ENCODE data around the gene SLC16A1. TPM values are rescaled to one million over a fixed set of nuclear protein-coding genes. Genes with fewer than 3 reads are reported as not detected.

SLC16A1 gene
- total RNA-seq, 2 experiments from 2014 or later, result 84.7 to 86.1 TPM

DNA sequence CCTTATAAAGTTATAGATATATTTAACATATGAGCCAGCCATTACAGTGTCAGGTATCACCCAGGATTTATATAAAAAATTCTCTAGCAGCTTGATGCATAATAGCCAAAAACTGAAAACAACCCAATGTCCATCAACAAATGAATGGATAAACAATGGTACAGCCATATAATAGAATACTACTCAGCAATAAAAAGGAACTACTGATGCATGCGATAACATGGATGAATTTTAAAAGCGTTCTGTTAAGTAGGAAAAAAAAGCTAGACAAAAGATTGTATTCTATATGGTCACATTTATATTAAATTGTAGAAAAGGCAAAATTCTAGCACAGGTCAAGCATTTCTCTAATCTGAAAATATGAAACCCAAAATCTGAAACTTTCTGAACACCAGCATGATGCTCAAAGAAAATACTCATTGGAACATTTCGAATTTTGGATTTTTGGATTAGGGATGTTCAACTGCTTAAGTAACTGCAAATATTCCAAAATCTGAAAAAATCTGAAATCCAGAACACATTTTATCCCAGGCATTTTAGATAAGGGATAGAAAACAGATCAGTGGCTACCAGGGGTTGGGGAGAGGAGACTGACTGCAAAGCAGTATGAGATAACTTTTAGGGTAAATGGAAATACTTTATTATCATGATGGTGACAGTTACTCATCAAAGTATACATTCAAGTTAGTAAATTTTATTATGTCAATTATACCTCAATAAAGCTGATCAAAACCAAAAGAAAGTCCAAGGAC, 22.0 kb downstream of the SLC16A1 start:
- ChIA-PET CTCF (no interaction called here), POLR2A (interaction anchor here (0.6 kb wide), 1 partner anchor 270 kb away, joined by 3 read pairs; no protein-coding TSS in a partner anchor)

DNA sequence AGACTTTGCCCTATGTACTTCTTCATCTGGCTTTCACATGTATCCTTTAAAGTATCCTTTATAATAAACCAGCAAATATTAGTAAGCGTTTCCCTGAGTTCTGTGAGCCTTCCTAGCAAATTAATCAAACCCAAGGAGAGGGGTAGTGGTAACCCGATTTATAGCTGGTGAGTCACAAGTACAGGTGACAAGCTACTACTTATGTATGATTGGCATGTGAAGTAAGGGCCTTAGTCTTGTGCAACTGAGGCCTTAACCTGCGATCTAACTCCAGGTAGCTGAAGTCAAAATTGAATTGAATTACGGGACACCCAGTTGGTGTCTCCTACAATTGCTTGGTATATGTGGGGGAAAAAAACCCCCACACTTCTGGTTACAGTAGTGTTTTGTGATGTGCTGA, 26.0 kb downstream of the SLC16A1 start:
- POLR2A ChIA-PET, result interaction anchor here (0.5 kb wide), 1 partner anchor 71 kb away, joined by 4 read pairs; no protein-coding TSS in a partner anchor
- CTCF ChIA-PET, result interaction anchor here (0.7 to 1.2 kb wide), 4 partner anchors 143 to 1777 kb away, joined by 3 to 4 read pairs (median 4); partner anchors contain the start of gene LRIG2

DNA sequence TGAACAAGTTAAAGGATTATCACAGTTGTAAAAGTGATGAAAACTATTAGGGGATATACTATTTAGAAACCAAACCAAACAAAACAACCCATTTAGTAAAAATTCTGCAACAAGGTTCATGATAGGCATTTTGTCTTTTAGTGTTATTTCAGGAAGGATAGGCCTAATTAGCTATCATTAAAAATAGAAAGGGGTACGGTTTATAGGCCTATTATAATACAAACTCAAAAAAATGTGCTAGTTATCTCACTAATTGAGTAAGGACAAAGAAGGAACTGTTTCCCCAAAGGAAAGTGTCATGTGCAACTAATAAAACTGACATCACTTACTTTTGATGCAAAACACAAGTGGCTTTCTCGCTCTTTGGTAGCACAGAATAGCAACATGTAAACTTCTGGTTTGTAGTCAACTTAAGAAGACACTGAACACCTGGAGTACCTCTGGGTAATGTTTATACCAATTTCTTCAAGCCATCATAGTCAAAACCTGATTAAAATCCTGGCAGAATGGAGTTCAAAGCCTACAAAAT, 28.5 kb downstream of the SLC16A1 start:
- POLR2A ChIA-PET, result no interaction called here
- CTCF ChIA-PET, result no interaction called here

DNA sequence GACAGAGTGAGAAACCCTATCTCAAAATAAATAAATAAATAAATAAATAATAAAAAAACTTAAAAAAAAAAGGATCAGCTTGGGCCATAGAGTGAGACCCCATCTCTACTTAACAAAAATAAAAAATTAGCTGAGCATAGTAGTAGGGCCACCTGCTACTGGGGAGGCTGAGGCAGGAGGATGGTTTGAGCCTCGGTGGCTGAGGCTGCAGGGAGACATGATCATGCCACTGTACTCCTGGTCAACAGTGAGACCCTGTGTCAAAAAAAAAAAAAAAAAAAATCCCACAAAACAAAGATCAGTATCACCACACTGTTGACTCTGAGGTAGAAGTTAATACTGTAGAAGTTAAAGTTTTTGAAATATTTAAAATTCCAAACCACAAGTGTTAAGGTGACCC, 29.1 kb downstream of the SLC16A1 start:
- ChIA-PET POLR2A (no interaction called here), CTCF (no interaction called here)

DNA sequence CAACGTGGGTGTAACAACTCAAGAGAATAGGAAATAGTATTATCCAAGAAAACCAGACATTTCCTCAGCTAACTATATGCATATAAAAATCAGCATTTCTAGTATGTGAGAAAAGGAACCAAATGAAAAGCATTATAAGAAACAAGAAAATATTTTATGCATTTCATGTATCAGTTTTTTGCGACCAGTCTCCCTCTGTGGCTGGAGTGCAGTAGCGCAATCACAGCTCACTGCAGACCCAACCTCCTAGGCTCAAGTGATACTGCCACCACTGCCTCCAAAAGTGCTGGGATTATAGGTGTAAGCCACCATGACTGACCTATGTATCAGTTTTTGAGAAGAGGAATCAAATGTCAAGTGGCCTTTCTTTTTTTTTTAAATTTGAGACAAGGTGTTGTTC, 31.0 kb downstream of the SLC16A1 start:
- CTCF ChIA-PET, result no interaction called here
- POLR2A ChIA-PET, result no interaction called here

DNA sequence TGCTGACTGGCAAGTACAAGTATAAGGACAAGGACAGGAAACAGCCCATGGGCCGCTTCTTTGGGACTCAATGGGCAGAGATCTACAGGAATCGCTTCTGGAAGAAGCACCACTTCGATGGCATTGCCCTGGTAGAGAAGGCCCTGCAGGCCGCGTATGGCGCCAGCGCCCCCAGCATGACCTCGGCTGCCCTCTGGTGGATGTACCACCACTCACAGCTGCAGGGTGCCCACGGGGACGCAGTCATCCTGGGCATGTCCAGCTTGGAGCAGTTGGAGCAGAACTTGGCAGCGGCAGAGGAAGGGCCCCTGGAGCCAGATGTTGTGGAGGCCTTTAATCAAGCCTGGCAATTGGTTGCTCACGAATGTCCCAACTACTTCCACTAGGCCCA, 32.0 kb downstream of the SLC16A1 start:
- CTCF ChIA-PET, result no interaction called here
- POLR2A ChIA-PET, result no interaction called here

DNA sequence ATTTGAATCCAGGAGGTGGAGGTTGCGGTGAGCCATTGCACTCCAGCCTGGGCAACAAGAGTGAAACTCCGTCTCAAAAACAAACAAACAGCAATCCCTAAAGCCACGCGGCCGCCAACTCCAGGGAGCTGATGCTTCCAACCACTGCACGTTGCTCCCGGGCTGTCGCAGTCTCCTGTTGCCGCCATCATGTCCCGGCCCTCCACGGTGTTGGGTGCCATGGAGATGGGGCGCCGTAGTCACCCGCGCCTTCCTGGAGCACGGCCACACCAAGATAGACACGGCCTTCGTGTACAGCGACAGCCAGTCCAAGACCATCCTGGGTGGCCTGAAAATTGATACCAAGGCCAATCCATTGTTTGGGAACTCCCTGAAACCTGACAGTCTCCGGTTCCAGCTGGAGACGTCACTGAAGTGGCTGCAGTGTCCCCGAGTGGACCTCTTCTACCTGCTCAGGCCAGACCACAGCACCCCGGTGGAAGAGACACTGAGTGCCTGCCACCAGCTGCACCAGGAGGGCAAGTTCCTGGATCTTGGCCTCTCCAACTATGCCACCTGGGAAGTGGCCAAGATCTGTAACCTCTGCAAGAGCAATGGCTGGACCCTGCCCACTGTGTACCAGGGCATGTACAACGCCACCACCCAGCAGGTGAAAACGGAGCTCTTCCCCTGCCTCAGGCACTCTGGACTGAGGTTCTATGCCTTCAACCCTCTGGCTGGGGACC, 32.6 kb downstream of the SLC16A1 start:
- ChIA-PET POLR2A (no interaction called here), CTCF (no interaction called here)

DNA sequence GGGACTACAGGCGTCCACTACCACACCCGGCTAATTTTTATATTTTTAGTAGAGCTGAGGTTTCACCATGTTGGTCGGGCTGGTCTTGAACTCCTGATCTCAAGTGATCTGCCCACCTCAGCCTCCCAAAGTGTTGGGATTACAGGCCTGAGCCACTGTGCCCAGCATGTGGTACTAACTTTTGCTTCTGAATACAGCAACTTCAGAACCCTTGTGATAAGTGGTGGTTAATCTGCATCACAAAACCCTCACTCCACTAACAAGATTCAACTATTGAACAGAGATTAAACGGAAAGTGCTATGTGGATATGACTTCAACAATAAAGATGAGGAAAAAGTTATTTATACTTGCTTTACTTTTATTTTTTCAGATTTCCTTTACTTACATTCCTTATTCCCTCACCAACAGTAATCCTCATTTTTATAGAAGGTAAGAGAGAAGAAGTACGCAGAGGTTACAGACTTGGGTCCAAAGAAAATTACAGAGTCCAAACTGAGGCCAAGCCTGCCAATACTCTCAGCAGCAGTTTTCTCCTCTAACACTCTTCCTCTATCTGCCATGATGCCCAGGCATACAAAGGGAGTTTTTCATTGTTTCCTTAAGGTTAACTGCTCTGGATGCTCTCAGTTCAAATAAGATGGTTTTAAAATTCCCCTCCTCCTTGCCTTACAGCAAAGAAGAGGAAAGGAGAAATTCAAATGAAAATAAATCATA, 44.3 kb downstream of the SLC16A1 start:
- ChIA-PET POLR2A (no interaction called here), CTCF (interaction anchor here (0.6 kb wide), 1 partner anchor 379 kb away, joined by 4 read pairs; no protein-coding TSS in a partner anchor)

DNA sequence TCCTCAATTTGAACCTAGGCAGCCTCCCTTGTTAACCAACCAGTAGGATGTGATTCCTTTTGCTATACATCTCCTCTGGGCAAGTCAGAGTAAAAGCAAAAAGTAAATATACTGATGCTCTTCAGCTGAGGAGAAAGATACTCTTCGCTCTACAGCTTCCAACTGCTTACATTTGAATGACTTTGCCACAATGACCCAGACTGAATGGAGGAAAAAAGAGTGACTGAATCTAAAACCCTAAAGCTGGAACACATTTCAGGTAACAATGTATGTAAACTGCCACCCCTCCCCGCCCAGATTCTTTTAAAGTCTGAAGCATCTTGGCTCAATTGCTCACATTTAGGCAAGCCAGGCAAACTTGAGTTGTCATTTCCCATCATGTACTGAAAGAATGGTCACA, 46.1 kb downstream of the SLC16A1 start:
- POLR2A ChIA-PET, result no interaction called here
- CTCF ChIA-PET, result no interaction called here

DNA sequence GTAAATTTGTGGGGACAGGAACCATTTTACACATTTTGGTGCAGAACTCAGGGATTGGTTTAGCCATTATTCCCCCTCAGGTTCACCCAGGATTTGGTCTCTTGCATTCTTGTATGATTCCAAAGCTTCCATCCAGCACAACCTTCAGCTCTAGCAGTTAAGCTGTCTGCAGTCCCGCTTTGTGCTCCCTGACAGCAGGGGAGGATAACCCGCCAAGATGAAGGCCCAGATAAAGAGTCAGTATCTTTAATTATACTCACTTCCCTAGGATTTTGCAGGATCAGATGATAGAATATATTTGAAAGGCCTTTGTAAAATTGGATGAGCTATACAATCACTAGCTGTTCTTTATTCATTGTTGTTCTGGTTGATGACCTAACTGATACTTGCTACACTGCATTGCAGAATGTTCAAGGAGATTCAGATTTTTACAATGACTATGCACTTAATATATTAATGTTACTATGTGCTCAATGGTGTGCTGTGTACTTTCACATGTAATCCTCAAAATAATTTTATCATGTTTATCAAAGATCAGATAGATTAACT, 49.8 kb downstream of the SLC16A1 start:
- POLR2A ChIA-PET, result no interaction called here
- CTCF ChIA-PET, result interaction anchor here (2.1 kb wide), 1 partner anchor 166 kb away, joined by 4 read pairs; the partner anchor contains the start of gene LRIG2

DNA sequence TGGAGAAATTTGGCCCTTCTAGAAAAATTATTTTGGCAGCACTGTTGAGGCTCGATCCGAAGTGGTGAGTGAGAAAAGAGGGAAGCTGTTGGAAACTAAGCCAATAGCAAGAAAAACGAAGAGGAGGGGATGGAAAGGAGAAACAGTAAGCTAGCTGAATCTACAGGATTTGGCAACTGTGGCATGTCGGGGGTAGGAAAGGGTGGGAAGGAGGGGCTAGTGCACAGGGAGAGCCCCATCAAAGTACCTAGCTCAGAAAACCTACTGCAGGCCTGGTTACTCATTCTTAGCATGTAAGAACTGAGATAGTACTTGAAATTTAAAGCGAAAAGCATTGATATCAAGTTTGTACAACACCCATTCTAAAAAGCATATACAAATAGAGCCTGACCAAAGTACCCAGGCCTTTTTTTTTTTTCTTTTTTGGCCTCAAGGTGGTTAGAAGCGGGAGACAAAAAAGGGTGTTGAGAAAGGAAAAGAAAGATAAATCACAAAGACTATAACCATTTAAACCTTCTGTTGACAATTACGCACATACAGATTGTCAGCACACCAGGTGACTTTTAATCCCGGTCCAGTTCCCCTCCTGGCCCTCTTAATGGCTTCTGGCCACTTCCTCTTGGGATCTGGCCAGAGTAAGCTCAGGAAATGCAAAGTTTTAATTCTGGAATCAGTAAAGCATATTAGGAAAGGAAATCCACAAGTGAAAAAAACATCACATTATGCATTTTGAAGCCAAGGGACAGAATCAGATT, 50.4 kb downstream of the SLC16A1 start:
- POLR2A ChIA-PET, result no interaction called here

DNA sequence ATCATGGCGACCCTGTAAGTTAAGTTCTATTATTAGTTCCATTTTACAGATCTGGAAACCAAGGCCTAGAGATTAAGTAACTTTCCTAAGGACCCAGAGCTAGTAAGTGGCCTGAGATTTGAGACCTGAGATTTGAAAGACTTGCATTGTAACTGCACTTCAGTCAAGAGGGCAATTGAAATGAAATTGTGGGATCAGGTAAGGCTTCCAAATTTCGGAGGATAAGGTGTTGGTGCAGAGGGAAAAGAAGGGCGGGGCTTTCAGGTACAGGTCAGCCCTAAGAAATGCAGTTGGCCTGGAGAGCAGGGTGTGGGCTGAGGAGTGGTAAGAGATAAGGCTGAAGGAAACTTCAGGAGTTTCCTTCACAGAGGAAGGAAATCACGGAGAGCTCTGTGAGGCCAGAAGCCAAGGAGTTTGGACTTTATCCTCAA, 51.1 kb downstream of the SLC16A1 start:
- ChIA-PET CTCF (no interaction called here), POLR2A (no interaction called here)

More for the DNA sequence above, 50.4 kb downstream of the SLC16A1 start:
- CTCF ChIA-PET, result interaction anchor here (2.1 kb wide), 1 partner anchor 167 kb away, joined by 4 read pairs; the partner anchor contains the start of gene LRIG2

DNA sequence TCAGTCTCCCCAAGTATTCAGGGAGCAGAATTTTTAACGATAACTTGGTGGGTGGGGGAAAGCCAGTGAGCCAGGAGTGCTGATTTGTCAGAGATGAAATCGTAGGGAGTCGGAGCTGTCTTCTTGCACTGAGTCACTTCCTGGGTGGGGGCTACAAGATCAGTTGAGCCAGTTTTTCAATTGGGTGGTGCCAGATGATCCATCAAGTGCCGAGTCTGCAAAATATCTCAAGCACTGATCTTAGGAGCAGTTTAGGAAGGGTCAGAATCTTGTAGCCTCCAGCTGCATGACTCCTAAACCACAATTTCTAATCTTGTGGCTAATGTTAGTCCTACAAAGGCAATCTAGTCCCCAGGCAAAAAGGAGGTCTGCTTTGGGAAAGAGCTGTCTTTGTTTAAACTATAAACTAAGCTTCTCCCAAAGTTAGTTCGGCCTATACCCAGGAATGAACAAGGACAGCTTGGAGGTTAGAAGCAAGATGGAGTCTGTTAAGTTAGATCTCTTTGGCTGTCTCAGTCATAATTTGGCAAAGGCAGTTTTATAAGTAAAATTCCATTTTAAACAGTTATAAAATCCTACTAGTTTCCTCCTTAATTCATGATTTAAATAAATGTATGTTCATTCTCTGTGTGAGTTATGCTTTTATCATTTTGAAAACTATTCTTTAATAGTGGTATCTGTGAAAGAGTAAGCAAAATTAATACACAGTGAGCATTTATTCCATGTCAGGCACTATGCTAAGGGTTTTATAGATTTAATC, 51.7 kb downstream of the SLC16A1 start:
- ChIA-PET POLR2A (no interaction called here), CTCF (interaction anchor here (0.6 kb wide), 2 partner anchors 96 to 354 kb away, joined by 3 read pairs; no protein-coding TSS in a partner anchor)

DNA sequence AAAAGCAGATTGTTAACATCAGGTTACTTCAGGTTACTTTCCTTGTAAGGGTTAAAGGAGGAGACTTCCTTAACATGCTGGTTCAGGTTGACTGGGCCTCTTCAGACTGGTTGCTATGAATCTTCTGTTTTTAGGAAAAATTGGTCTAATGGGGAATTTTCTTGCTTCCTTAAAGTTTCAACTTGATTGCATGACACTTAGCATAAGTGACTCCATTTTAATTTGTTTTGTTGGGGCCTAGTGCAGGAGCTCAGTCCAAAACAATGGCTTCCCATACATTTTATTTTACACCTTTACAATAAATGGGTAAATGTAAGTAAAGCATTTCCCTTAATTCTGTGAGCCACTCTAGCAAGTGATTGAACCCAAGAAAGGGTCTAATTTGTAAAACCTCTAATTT, 53.8 kb downstream of the SLC16A1 start:
- ChIA-PET POLR2A (interaction anchor here (0.7 kb wide), 1 partner anchor 90 kb away, joined by 10 read pairs; no protein-coding TSS in a partner anchor), CTCF (no interaction called here)

DNA sequence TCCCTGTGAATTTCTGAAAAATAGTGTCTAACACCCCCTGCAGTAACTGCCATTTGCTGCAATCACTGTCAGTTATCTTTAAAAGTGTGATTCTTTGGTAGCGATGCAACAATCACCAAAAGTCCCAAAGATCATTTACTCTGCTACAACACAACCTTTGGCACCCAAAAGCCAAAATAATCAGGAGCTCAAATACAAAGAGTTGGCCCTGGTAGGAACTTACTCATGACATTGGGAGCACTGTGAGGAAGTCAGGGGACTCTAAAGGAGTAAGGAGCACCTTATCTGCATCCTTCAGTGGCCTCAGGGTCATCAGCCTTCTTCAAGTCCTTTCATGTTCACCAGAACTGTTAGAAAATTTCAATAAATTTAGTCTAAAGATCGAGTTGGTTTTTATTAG, 54.6 kb downstream of the SLC16A1 start:
- ChIA-PET CTCF (no interaction called here), POLR2A (no interaction called here)

DNA sequence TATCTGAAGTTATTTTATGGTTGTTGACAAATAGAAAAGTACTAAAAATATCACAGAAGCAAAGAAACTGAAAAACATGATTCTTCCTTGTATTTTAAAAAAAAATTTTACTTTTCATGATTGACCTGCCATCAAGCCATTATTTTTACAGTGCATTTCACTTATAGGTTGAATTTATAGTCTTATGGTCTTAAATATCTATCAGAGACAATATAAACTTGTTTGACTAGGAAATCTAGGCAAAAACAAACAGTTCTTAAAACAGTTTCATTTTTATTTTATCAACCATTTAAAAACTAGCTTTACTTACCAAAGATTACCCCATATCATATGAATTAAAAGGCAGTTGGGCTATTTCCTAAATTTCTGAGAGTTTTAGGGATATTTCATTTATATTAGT, 59.2 kb downstream of the SLC16A1 start:
- CTCF ChIA-PET, result interaction anchor here (0.5 kb wide), 1 partner anchor 514 kb away, joined by 5 read pairs; no protein-coding TSS in a partner anchor
- POLR2A ChIA-PET, result no interaction called here

DNA sequence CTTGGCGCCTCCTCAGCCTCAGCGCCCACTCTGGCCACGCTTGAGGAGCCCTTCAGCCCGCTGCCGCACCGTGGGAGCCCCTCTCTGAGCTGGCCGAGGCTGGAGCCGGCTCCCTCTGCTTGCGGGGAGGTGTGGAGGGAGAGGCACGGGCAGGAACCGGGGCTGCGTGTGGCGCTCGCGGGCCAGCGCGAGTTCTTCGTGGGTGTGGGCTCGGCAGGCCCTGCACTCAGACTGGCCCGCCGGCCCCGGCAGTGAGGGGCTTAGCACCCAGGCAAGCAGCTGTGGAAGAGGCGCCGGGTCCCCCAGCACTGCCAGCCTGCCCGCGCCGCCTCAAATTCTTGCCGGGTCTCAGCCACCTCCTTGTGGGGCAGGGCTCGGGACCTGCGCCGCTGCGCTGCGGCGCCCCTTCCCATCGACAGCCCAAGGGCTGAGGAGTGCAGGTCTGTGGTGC, 61.4 kb downstream of the SLC16A1 start:
- ChIA-PET POLR2A (no interaction called here), CTCF (no interaction called here)

DNA sequence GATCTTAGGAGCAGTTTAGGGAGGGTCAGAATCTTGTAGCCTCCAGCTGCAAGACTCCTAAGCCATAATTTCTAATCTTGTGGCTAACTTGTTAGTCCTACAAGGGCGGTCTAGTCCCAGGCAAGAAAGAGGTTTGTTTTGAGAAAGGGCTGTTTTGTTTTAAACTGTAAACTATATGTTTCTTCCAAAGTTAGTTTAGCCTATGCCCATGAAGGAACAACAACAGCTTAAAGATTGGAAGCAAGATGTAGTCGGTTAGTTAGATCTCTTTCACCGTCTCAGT, 62.0 kb downstream of the SLC16A1 start:
- CTCF ChIA-PET, result interaction anchor here (0.9 kb wide), 1 partner anchor 42 kb away, joined by 3 read pairs; no protein-coding TSS in a partner anchor
- POLR2A ChIA-PET, result no interaction called here

Measured in activated CD8-positive, alpha-beta memory T cell treated with anti-CD3 and anti-CD28 coated beads for 36 hours (primary cell).